Amniotic epithelial cell (primary cell): ENCODE data around the gene ASB16.
A peak's percentile ranks its signal among the peaks of the same experiment; 100 is the strongest.

Experiments used
- DNase-seq: peaks from one replicate; pipeline ENCODE4 v3.0.0-alpha.2; 2010; ENCODE audit warnings: low read depth

Gene ASB16

GRCh38 chr17:44188576-44189403 is 18.3 kb downstream of the ASB16 start:
- DNase-seq = no peak

GRCh38 chr17:44190481-44190880 is 20.0 kb downstream of the ASB16 start:
- no peak for DNase-seq

GRCh38 chr17:44191369-44191768 is 20.9 kb downstream of the ASB16 start:
- DNase-seq = no peak

GRCh38 chr17:44191941-44192496 is 21.5 kb downstream of the ASB16 start:
- DNase-seq = no peak

GRCh38 chr17:44192750-44193149 is 22.2 kb downstream of the ASB16 start:
- no peak for DNase-seq

GRCh38 chr17:44193326-44194084 is 23.0 kb downstream of the ASB16 start:
- no peak for DNase-seq

- no peak for DNase-seq
Observed at GRCh38 chr17:44197107-44197506, 26.6 kb downstream of the ASB16 start.

- DNase-seq = no peak
Observed at GRCh38 chr17:44197980-44198720, 27.6 kb downstream of the ASB16 start.

- peak; percentile 36 for DNase-seq
Observed at GRCh38 chr17:44198721-44199552, 28.4 kb downstream of the ASB16 start.

- peak; percentile 96 for DNase-seq
Observed at GRCh38 chr17:44199553-44200477, 29.3 kb downstream of the ASB16 start, which contains the start of gene ATXN7L3. ATXN7L3 (minus strand) TSS chr17:44199884; CDS start chr17:44198070, 1,814 bp downstream.

- no peak for DNase-seq
Observed at GRCh38 chr17:44200478-44201155, 30.1 kb downstream of the ASB16 start.

GRCh38 chr17:44202756-44203155 is 32.3 kb downstream of the ASB16 start:
- DNase-seq = no peak

- peak; percentile 58 for DNase-seq
Observed at GRCh38 chr17:44203731-44204440, 33.4 kb downstream of the ASB16 start.

- DNase-seq = peak; percentile 73
Observed at GRCh38 chr17:44204441-44204882, 34.0 kb downstream of the ASB16 start.

GRCh38 chr17:44205962-44206824 is 35.7 kb downstream of the ASB16 start:
- DNase-seq = no peak

GRCh38 chr17:44206825-44207155 is 36.3 kb downstream of the ASB16 start:
- DNase-seq = no peak

- DNase-seq = no peak
Observed at GRCh38 chr17:44207319-44207718, 36.8 kb downstream of the ASB16 start.

- no peak for DNase-seq
Observed at GRCh38 chr17:44207743-44208142, 37.2 kb downstream of the ASB16 start.
